Measurements from ENCODE around the gene SPINK5. TPM values are rescaled to one million over a fixed set of nuclear protein-coding genes. Genes with fewer than 3 reads are reported as not detected.

SPINK5 gene
- total and polyA plus RNA-seq, 4 donors, result 4.2 to 9.6 (median 6.1) TPM

DNA sequence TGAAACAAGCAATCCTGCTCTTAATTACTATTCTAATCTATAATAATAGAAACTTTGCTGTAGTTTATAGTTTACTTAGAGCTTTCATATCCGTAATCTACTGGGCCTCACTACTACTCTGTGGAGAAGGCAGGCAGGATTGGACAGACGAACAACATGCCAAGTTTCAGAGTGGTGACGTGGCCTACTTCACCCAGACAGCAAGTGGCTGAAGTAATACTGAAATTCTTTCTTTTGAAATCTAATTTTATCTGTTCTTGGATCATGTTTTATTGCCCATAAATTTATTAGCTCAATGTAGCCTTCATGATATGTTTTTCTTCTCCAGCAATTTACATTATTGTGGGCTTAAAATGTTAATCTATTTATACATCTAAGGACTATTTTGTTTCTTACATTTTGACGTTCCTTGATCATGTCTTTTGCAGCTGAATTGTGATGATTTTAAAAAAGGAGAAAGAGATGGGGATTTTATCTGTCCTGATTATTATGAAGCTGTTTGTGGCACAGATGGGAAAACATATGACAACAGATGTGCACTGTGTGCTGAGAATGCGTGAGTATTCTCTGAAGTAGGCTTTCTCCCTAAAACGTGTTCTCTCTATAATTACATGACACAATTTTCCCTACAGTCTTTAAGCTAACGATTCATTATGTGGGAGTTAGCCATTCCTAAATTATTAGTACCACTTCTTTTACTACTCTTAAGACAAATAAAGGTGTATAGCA, 22.4 kb downstream of the SPINK5 start:
- ATAC-seq (ENCODE audit: insufficient read depth, low FRiP score) (no peak), DNase-seq (peak in 2 of 3 donors; percentile 12 to 50)
- no peak for TF ChIP-seq CTCF (IDR thresholded peaks at IDR 0.05; ENCODE audit: control extremely low read depth, extremely low read depth)
- Histone ChIP-seq H3K4me1 (ENCODE audit: control insufficient read depth in 5 of 5, insufficient read depth in 5 of 5, low read length in 5 of 5) (peaks cover 0 to 7% (median 0%) of the 10 kb centered on the region in 5 donors), H3K4me3 (no peak overlapping the region), H3K27ac (ENCODE audit: low read depth in 1 of 2, low read length in 1 of 2) (no peak overlapping the region), H3K27me3 (ENCODE audit: control insufficient read depth in 3 of 3, insufficient read depth in 3 of 3, low read length in 2 of 3) (peaks cover 0 to 5% (median 0%) of the 10 kb centered on the region in 3 donors), H3K36me3 (ENCODE audit: control insufficient read depth in 4 of 4, insufficient read depth in 4 of 4, low read length in 4 of 4) (no peaks in the 10 kb centered on the region), H3K9me3 (ENCODE audit: control insufficient read depth in 4 of 4, insufficient read depth in 3 of 4, low read length in 3 of 4) (no peaks in the 10 kb centered on the region), H3K9ac (ENCODE audit: insufficient read depth in 1 of 2, low read length in 2 of 2) (no peak overlapping the region)
- WGBS, 2 donors, result 67 to 77% methylated on average over 7 of the region's 7 CpGs

GRCh38 chr5:148090146-148090772, 26.5 kb downstream of the SPINK5 start:
- no peak overlapping the region for H3K9ac ChIP-seq (ENCODE audit: insufficient read depth in 1 of 2, low read length in 2 of 2)
- H3K27ac ChIP-seq (ENCODE audit: low read depth in 1 of 2, low read length in 1 of 2), result peak overlapping the region in 1 of 2 donors; percentile 21
- ATAC-seq (ENCODE audit: insufficient read depth, low FRiP score) (no peak), DNase-seq (no peak)
- TF ChIP-seq CTCF (IDR thresholded peaks at IDR 0.05; ENCODE audit: control extremely low read depth, extremely low read depth), result no peak
- no peak overlapping the region for H3K4me3 ChIP-seq
- no peaks in the 10 kb centered on the region for H3K36me3 ChIP-seq (ENCODE audit: control insufficient read depth in 4 of 4, insufficient read depth in 4 of 4, low read length in 4 of 4)
- peaks cover 0 to 5% (median 0%) of the 10 kb centered on the region in 3 donors for H3K27me3 ChIP-seq (ENCODE audit: control insufficient read depth in 3 of 3, insufficient read depth in 3 of 3, low read length in 2 of 3)
- H3K4me1 ChIP-seq (ENCODE audit: control insufficient read depth in 5 of 5, insufficient read depth in 5 of 5, low read length in 5 of 5), result peaks cover 0 to 9% (median 3%) of the 10 kb centered on the region in 5 donors
- H3K9me3 ChIP-seq (ENCODE audit: control insufficient read depth in 4 of 4, insufficient read depth in 3 of 4, low read length in 3 of 4), result no peaks in the 10 kb centered on the region
- 37 to 58% methylated on average over 5 of the region's 5 CpGs for WGBS, 2 donors

DNA sequence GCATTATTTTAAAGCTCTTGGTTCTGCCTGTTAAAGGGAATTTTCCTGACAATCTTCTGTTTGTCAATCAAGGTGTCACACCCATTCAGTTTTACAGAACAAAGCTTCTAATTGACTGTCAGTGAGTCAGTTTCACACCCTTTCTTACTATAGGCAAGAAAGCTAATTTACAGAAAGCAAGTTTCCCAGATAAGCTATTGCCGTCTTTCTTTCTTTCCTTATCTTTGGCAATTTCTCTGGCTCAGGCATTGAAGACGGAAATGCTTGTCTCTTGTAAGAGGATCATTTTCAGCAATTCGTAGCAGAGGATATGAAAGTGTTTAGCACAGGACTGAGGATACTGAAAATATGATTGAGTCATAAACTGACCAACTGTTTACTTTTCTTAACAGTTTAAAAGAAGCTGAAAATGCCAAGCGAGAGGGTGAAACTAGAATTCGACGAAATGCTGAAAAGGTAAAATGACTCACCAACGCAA, 27.0 kb downstream of the SPINK5 start:
- WGBS, 2 donors, result 52 to 70% methylated on average over 7 of the region's 7 CpGs
- Histone ChIP-seq H3K27ac (ENCODE audit: low read depth in 1 of 2, low read length in 1 of 2) (no peak overlapping the region), H3K27me3 (ENCODE audit: control insufficient read depth in 3 of 3, insufficient read depth in 3 of 3, low read length in 2 of 3) (peaks cover 0 to 5% (median 0%) of the 10 kb centered on the region in 3 donors), H3K9ac (ENCODE audit: insufficient read depth in 1 of 2, low read length in 2 of 2) (no peak overlapping the region), H3K4me3 (no peak overlapping the region), H3K9me3 (ENCODE audit: control insufficient read depth in 4 of 4, insufficient read depth in 3 of 4, low read length in 3 of 4) (no peaks in the 10 kb centered on the region), H3K4me1 (ENCODE audit: control insufficient read depth in 5 of 5, insufficient read depth in 5 of 5, low read length in 5 of 5) (peaks cover 0 to 9% (median 3%) of the 10 kb centered on the region in 5 donors), H3K36me3 (ENCODE audit: control insufficient read depth in 4 of 4, insufficient read depth in 4 of 4, low read length in 4 of 4) (no peaks in the 10 kb centered on the region)
- no peak for TF ChIP-seq CTCF (IDR thresholded peaks at IDR 0.05; ENCODE audit: control extremely low read depth, extremely low read depth)
- ATAC-seq (ENCODE audit: insufficient read depth, low FRiP score) (peak; percentile 53), DNase-seq (peak in 1 of 3 donors; percentile 24)
